Muscle layer of duodenum (tissue), 2 donors: ENCODE results near the gene ILKAP.

Experiments
- H3K27ac ChIP-seq: one replicate; pipeline ENCODE4 v1.7.0; 2013; ENCODE audit warnings: mild to moderate bottlenecking, low read length
- H3K27me3 ChIP-seq: one replicate; pipeline ENCODE4 v1.7.0; 2013; ENCODE audit warnings: low read depth, mild to moderate bottlenecking, control low read depth, low read length
- H3K36me3 ChIP-seq, 2 donors: one replicate each; pipeline ENCODE4 v1.7.0; 2013; ENCODE audit warnings: low read length in 2 of 2, control low read depth in 1 of 2, mild to moderate bottlenecking in 1 of 2; ENCODE audit not compliant: insufficient read depth in 2 of 2, control insufficient read depth in 1 of 2
- H3K4me1 ChIP-seq, 2 donors: one replicate each; pipeline ENCODE4 v1.7.0; 2013; ENCODE audit warnings: low read length in 2 of 2, mild to moderate bottlenecking in 2 of 2, control low read depth in 1 of 2, moderate library complexity in 1 of 2; ENCODE audit not compliant: insufficient read depth in 2 of 2, control insufficient read depth in 1 of 2
- H3K4me3 ChIP-seq, 2 donors: one replicate each; pipeline ENCODE4 v1.7.0; 2013; ENCODE audit warnings: low read length in 2 of 2, low read depth in 1 of 2, mild to moderate bottlenecking in 1 of 2
- H3K9me3 ChIP-seq, 2 donors: one replicate each; pipeline ENCODE4 v1.7.0; 2013; ENCODE audit warnings: low read length in 2 of 2, control low read depth in 1 of 2, mild to moderate bottlenecking in 1 of 2; ENCODE audit not compliant: control insufficient read depth in 1 of 2
- donor health status: healthy.

Gene ILKAP

DNA sequence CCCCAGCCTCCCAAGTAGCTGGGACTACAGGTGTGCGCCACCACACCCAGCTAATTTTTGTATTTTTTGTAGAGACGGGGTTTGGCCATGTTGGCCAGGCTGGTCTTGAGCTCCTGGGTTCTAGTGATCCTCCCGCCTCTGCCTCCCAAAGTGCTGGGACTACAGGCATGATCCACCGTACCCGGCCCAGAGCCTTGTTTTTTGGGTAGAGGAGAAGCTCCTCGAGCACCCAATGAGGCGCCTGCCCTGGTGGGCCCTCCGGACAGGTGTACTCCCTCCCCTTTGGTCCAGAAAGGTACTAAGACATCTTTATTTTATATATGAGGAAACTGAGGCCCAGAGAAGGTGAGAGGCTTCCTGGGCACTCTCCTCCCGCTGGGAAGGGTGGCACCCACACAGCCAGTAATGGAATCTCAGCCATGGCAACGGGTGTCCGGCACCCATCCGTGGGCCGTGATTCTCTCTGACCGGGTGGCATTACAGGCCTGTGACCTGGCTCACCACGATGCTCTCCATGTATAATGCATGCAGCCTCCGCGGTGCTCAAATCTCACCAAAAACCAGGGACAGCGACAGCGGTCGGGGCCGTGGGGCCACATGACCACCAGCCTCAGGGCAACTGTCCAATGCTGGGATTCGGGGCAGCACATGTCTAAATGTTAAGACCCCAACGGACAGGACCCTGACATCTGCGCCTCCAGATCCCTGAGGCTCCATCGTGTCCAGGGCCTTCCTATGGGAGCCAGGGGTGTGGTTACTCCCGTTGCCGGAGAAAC lies 81.8 kb downstream of the ILKAP start:
- H3K4me1 ChIP-seq: no peaks in the 10 kb centered on the region
- no peaks in the 10 kb centered on the region for H3K36me3 ChIP-seq
- H3K9me3 ChIP-seq: no peaks in the 10 kb centered on the region
- H3K4me3 ChIP-seq: no peak overlapping the region
- H3K27me3 ChIP-seq: no peaks in the 10 kb centered on the region
- H3K27ac ChIP-seq: no peak overlapping the region

DNA sequence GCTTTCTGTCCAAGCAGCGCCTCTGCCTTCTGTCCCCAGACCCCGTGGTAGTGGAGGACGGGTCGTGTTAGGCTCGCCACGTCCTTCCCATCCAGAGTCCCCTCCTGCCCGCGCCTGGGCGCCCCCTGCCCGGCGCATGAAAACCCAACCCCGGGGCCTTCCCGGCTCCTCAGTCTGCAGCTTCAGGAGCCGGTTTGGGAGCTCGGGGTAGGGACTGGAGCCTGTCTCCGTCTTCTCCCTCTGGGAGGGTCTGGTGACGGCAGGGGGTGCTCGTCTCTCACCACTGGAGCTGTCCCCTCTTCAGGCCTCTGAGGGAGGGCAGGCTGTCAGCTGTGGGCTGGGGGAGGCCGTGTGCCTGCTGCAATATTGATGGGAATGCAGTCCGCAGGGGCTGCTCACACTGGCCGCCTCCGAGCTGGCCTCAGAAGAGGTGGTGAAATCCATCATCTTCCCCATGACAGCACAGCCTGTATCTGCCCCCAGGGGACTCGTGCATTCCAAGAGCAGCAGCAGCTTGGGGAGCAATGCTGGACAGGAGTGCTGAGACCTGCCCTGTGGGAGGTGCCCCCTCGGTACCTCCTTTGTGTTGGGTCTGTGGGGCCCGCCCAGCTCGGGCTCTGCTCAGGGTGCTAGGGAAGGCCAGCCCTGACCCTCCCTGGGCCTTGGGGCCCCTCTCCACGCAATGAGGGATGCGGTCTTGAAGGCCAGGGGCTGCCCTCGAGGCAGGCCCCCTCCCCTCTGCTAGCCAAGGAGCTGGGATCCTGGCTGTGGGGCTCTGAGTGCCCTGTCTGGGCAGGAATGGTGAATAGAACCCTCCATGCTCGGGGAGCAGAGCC lies 82.8 kb downstream of the ILKAP start:
- Histone ChIP-seq H3K4me3 (no peak overlapping the region), H3K4me1 (no peaks in the 10 kb centered on the region), H3K27ac (no peak overlapping the region), H3K36me3 (no peaks in the 10 kb centered on the region), H3K9me3 (no peaks in the 10 kb centered on the region), H3K27me3 (no peaks in the 10 kb centered on the region)
